Measurements from ENCODE around the gene CD244. TPM values are rescaled to one million over a fixed set of nuclear protein-coding genes. Genes with fewer than 3 reads are reported as not detected.
A peak's percentile ranks its signal among the peaks of the same experiment; 100 is the strongest.
"Not testable (repeated sequence)": the region's sequence is repeated elsewhere in the genome, so short reads cannot be mapped to it uniquely, and the experiment has no call there.

The CD244 gene
- total RNA-seq, 6 donors from 2014 or later, result 0.78 to 4.1 (median 2.0) TPM

- H3K27me3 ChIP-seq, result no peaks in the 10 kb centered on the region
- TF ChIP-seq CTCF (IDR thresholded peaks at IDR 0.05) (no peak), POLR2A (IDR thresholded peaks at IDR 0.05) (no peak), POLR2AphosphoS5 (IDR thresholded peaks at IDR 0.05) (no peak), EP300 (IDR thresholded peaks at IDR 0.05) (no peak)
- no peaks in the 10 kb centered on the region for H3K9me3 ChIP-seq
- no peaks in the 10 kb centered on the region for H3K36me3 ChIP-seq
- DNase-seq, result no peak
- H3K4me3 ChIP-seq, result no peak overlapping the region
- 61 to 78% methylated on average over 3 to 4 of the region's 4 CpGs for WGBS, 2 donors
- no peak for ATAC-seq (ENCODE audit: low FRiP score in 2 of 2)
- peaks cover 0 to 10% (median 3%) of the 10 kb centered on the region in 4 donors for H3K4me1 ChIP-seq
- H3K27ac ChIP-seq, result peak overlapping the region in 2 of 4 donors; percentile 11 to 13
Measured at GRCh38 chr1:160905617-160905989, 42.9 kb upstream of the CD244 start.

GRCh38 chr1:160904783-160905616 lies 42.3 kb upstream of the CD244 start:
- Histone ChIP-seq H3K4me3 (no peak overlapping the region), H3K9me3 (no peaks in the 10 kb centered on the region), H3K4me1 (peaks cover 0 to 10% (median 3%) of the 10 kb centered on the region in 4 donors), H3K27ac (peak overlapping the region in 2 of 4 donors; percentile 11 to 13), H3K36me3 (no peaks in the 10 kb centered on the region), H3K27me3 (no peaks in the 10 kb centered on the region)
- TF ChIP-seq CTCF (IDR thresholded peaks at IDR 0.05), result no peak
- TF ChIP-seq EP300 (IDR thresholded peaks at IDR 0.05), result no peak
- no peak for TF ChIP-seq POLR2AphosphoS5 (IDR thresholded peaks at IDR 0.05)
- peak in 1 of 4 donors; percentile 11 for TF ChIP-seq POLR2A (IDR thresholded peaks at IDR 0.05)
- 43 to 50% methylated on average over 8 of the region's 8 CpGs for WGBS, 2 donors
- peak in 1 of 2 donors; percentile 32 for DNase-seq
- ATAC-seq (ENCODE audit: low FRiP score in 2 of 2), result peak; percentile 41 to 80

GRCh38 chr1:160902251-160902650 lies 39.6 kb upstream of the CD244 start:
- H3K27ac ChIP-seq; H3K4me3 ChIP-seq; H3K9me3 ChIP-seq; DNase-seq; H3K27me3 ChIP-seq; H3K36me3 ChIP-seq; ATAC-seq (ENCODE audit: low FRiP score in 2 of 2): not testable (repeated sequence)
- 82 to 91% methylated on average over 1 of the region's 1 CpG for WGBS, 2 donors
- peaks cover 0 to 10% (median 3%) of the 10 kb centered on the region in 4 donors for H3K4me1 ChIP-seq

- DNase-seq, result no peak
- no peak for ATAC-seq (ENCODE audit: low FRiP score in 2 of 2)
- Histone ChIP-seq H3K27ac (no peak overlapping the region), H3K9me3 (no peaks in the 10 kb centered on the region), H3K36me3 (no peaks in the 10 kb centered on the region), H3K4me3 (no peak overlapping the region), H3K4me1 (peaks cover 0 to 10% (median 3%) of the 10 kb centered on the region in 4 donors), H3K27me3 (no peaks in the 10 kb centered on the region)
- WGBS, 2 donors, result 94% methylated on average over 2 of the region's 2 CpGs
- TF ChIP-seq EP300 (IDR thresholded peaks at IDR 0.05), result no peak
- TF ChIP-seq POLR2A (IDR thresholded peaks at IDR 0.05), result no peak
- no peak for TF ChIP-seq CTCF (IDR thresholded peaks at IDR 0.05)
- no peak for TF ChIP-seq POLR2AphosphoS5 (IDR thresholded peaks at IDR 0.05)
Measured at GRCh38 chr1:160901768-160902167, 39.1 kb upstream of the CD244 start.

GRCh38 chr1:160900683-160901082 lies 38.0 kb upstream of the CD244 start:
- not testable (repeated sequence) for H3K9me3 ChIP-seq; H3K27me3 ChIP-seq; H3K4me1 ChIP-seq; H3K36me3 ChIP-seq; H3K27ac ChIP-seq; DNase-seq; H3K4me3 ChIP-seq; ATAC-seq (ENCODE audit: low FRiP score in 2 of 2)
- 66 to 77% methylated on average over 3 of the region's 3 CpGs for WGBS, 2 donors

GRCh38 chr1:160894368-160895135 lies 31.9 kb upstream of the CD244 start:
- H3K27me3 ChIP-seq; H3K4me1 ChIP-seq; H3K4me3 ChIP-seq; H3K36me3 ChIP-seq; H3K9me3 ChIP-seq; H3K27ac ChIP-seq; ATAC-seq (ENCODE audit: low FRiP score in 2 of 2): not testable (repeated sequence)
- WGBS, 2 donors, result 95% methylated on average over 18 of the region's 18 CpGs
- DNase-seq, result peak in 1 of 2 donors; percentile 56

Measured in upper lobe of left lung (tissue), 6 donors.